Activated B cell treated with CpG ODN at 0.5 μM for 24 hours (primary cell): Measurements from ENCODE around the gene LY86. TPM values are rescaled to one million over a fixed set of nuclear protein-coding genes. Genes with fewer than 3 reads are reported as not detected.

Source experiments
- ATAC-seq: fragments of 200-7000 bp; cut with Tn5 transposase; one replicate; pipeline ENCODE4 v1.10.0; 2021; ENCODE audit warnings: low read depth, mild to moderate bottlenecking, moderate library complexity
- CTCF ChIA-PET: fragments of 350-600 bp; sonication (Branson Sonifier 250); formaldehyde crosslinking; loops from one replicate; lab custom pipeline; 2021; ENCODE audit warnings: antibody characterized with exemption; lab: Charles Lee
- POLR2A ChIA-PET: fragments of 350-600 bp; sonication (Branson Sonifier 250); formaldehyde crosslinking; loops from one replicate; lab custom pipeline; 2021; ENCODE audit warnings: antibody characterized with exemption; lab: Charles Lee
- DNase-seq: peaks from one replicate; pipeline ENCODE4 v3.0.0; 2022
- H3K27ac Mint-ChIP-seq: one replicate; pipeline ENCODE4 v1.8.0; 2020; ENCODE audit warnings: mixed read lengths
- H3K27me3 Mint-ChIP-seq: one replicate; pipeline ENCODE4 v1.8.0; 2021; ENCODE audit warnings: mixed read lengths
- H3K36me3 Mint-ChIP-seq: one replicate; pipeline ENCODE4 v1.8.0; 2021; ENCODE audit warnings: low read depth, mixed read lengths
- H3K4me1 Mint-ChIP-seq: one replicate; pipeline ENCODE4 v1.8.0; 2021; ENCODE audit warnings: mixed read lengths
- H3K4me3 Mint-ChIP-seq: one replicate; pipeline ENCODE4 v1.8.0; 2020; ENCODE audit warnings: mild to moderate bottlenecking, mixed read lengths
- H3K9me3 Mint-ChIP-seq: one replicate; pipeline ENCODE4 v1.8.0; 2020; ENCODE audit warnings: mixed read lengths
- CTCF ChIP-seq: fragments of 200-600 bp; IDR thresholded peaks from one replicate; pipeline ENCODE4 v1.8.0; 2022; ENCODE audit warnings: antibody characterized with exemption, mild to moderate bottlenecking
- intact Hi-C: fragments of 100-400 bp; cut with micrococcal nuclease; formaldehyde crosslinking; loops from one replicate; pipeline ENCODE4 v1.15.1; 2024
- total RNA-seq: library from RNA; stranded (reverse); gene quantifications from 2 replicates; pipeline ENCODE4 v1.2.3, GENCODE V29; 2022

The LY86 gene
- total RNA-seq, 1 donor from 2014 or later = 58.1 TPM

- H3K36me3 Mint-ChIP-seq = no peaks in the 10 kb centered on the region
- DNase-seq (no peak), ATAC-seq (no peak)
- ChIA-PET POLR2A (no interaction called here), CTCF (interaction anchor here (0.8 to 1.3 kb wide), 2 partner anchors 10 to 13 kb away, joined by 3 to 6 read pairs; no protein-coding TSS in a partner anchor)
- TF ChIP-seq CTCF = no peak
- peaks cover 31% of the 10 kb centered on the region for H3K27me3 Mint-ChIP-seq
- no peak overlapping the region for H3K27ac Mint-ChIP-seq
- no peaks in the 10 kb centered on the region for H3K9me3 Mint-ChIP-seq
- intact Hi-C loops = no loop called here
- H3K4me3 Mint-ChIP-seq = no peak overlapping the region
- H3K4me1 Mint-ChIP-seq = no peaks in the 10 kb centered on the region
These were observed 108.5 kb downstream of the LY86 start for GRCh38 chr6:6696867-6697531.

- DNase-seq (no peak), ATAC-seq (no peak)
- Mint-ChIP-seq H3K27me3 (peaks cover 32% of the 10 kb centered on the region), H3K9me3 (no peaks in the 10 kb centered on the region), H3K4me1 (no peaks in the 10 kb centered on the region), H3K27ac (no peak overlapping the region), H3K4me3 (no peak overlapping the region), H3K36me3 (no peaks in the 10 kb centered on the region)
- POLR2A ChIA-PET = interaction anchor here (0.6 kb wide), 1 partner anchor 1351 kb away, joined by 4 read pairs; no protein-coding TSS in a partner anchor
- no peak for TF ChIP-seq CTCF
- CTCF ChIA-PET = no interaction called here
- intact Hi-C loops = no loop called here
These were observed 109.1 kb downstream of the LY86 start for GRCh38 chr6:6697620-6698019.

- Mint-ChIP-seq H3K4me1 (no peaks in the 10 kb centered on the region), H3K9me3 (no peaks in the 10 kb centered on the region), H3K4me3 (no peak overlapping the region), H3K27me3 (peaks cover 31% of the 10 kb centered on the region), H3K36me3 (no peaks in the 10 kb centered on the region), H3K27ac (no peak overlapping the region)
- no peak for TF ChIP-seq CTCF
- intact Hi-C loops = no loop called here
- DNase-seq (no peak), ATAC-seq (no peak)
- CTCF ChIA-PET = no interaction called here
- POLR2A ChIA-PET = interaction anchor here (1.0 kb wide), 1 partner anchor 14 kb away, joined by 3 read pairs; no protein-coding TSS in a partner anchor
These were observed 111.3 kb downstream of the LY86 start for GRCh38 chr6:6699741-6700367.

- POLR2A ChIA-PET = no interaction called here
- H3K27ac Mint-ChIP-seq = no peak overlapping the region
- DNase-seq (no peak), ATAC-seq (no peak)
- H3K27me3 Mint-ChIP-seq = peaks cover 23% of the 10 kb centered on the region
- intact Hi-C loops = no loop called here
- CTCF ChIA-PET = no interaction called here
- H3K4me1 Mint-ChIP-seq = no peaks in the 10 kb centered on the region
- no peak overlapping the region for H3K4me3 Mint-ChIP-seq
- H3K9me3 Mint-ChIP-seq = no peaks in the 10 kb centered on the region
- TF ChIP-seq CTCF = no peak
- H3K36me3 Mint-ChIP-seq = no peaks in the 10 kb centered on the region
These were observed 112.1 kb downstream of the LY86 start for GRCh38 chr6:6700407-6701270.

GRCh38 chr6:6701864-6702263 lies 113.3 kb downstream of the LY86 start:
- no peak overlapping the region for H3K4me3 Mint-ChIP-seq
- ChIA-PET POLR2A (interaction anchor here (0.7 kb wide), 1 partner anchor 537 kb away, joined by 9 read pairs; no protein-coding TSS in a partner anchor), CTCF (no interaction called here)
- no peak for ATAC-seq
- peaks cover 18% of the 10 kb centered on the region for H3K27me3 Mint-ChIP-seq
- TF ChIP-seq CTCF = no peak
- no peaks in the 10 kb centered on the region for H3K9me3 Mint-ChIP-seq
- H3K4me1 Mint-ChIP-seq = no peaks in the 10 kb centered on the region
- no peak for DNase-seq
- intact Hi-C loops = no loop called here
- H3K27ac Mint-ChIP-seq = no peak overlapping the region
- H3K36me3 Mint-ChIP-seq = no peaks in the 10 kb centered on the region
